ENCODE data around the gene XYLT1. TPM values are rescaled to one million over a fixed set of nuclear protein-coding genes. Genes with fewer than 3 reads are reported as not detected.
"Not testable (repeated sequence)": the region's sequence is repeated elsewhere in the genome, so short reads cannot be mapped to it uniquely, and the experiment has no call there.

Gene XYLT1
- polyA plus RNA-seq, 1 donor: 5.5 TPM

GRCh38 chr16:17432901-17433576, 37.7 kb downstream of the XYLT1 start:
- no peak for DNase-seq (ENCODE audit: low read depth)

GRCh38 chr16:17431968-17432625, 38.7 kb downstream of the XYLT1 start:
- DNase-seq (ENCODE audit: low read depth): no peak

- no peak for DNase-seq (ENCODE audit: low read depth)
Measured at GRCh38 chr16:17431012-17431411, 39.7 kb downstream of the XYLT1 start.

GRCh38 chr16:17426451-17426850, 44.3 kb downstream of the XYLT1 start:
- no peak for DNase-seq (ENCODE audit: low read depth)

- no peak for DNase-seq (ENCODE audit: low read depth)
Measured at GRCh38 chr16:17424771-17425170, 46.0 kb downstream of the XYLT1 start.

- DNase-seq (ENCODE audit: low read depth): no peak
Measured at GRCh38 chr16:17423221-17423620, 47.5 kb downstream of the XYLT1 start.

GRCh38 chr16:17420816-17421215, 49.9 kb downstream of the XYLT1 start:
- no peak for DNase-seq (ENCODE audit: low read depth)

- no peak for DNase-seq (ENCODE audit: low read depth)
Measured at GRCh38 chr16:17419266-17419665, 51.5 kb downstream of the XYLT1 start.

GRCh38 chr16:17417740-17418139, 53.0 kb downstream of the XYLT1 start:
- no peak for DNase-seq (ENCODE audit: low read depth)

GRCh38 chr16:17416461-17417311, 54.1 kb downstream of the XYLT1 start:
- no peak for DNase-seq (ENCODE audit: low read depth)

GRCh38 chr16:17414916-17415315, 55.8 kb downstream of the XYLT1 start:
- DNase-seq (ENCODE audit: low read depth): no peak

- DNase-seq (ENCODE audit: low read depth): no peak
Measured at GRCh38 chr16:17414421-17414820, 56.3 kb downstream of the XYLT1 start.

- no peak for DNase-seq (ENCODE audit: low read depth)
Measured at GRCh38 chr16:17413508-17413907, 57.3 kb downstream of the XYLT1 start.

GRCh38 chr16:17412791-17413190, 58.0 kb downstream of the XYLT1 start:
- DNase-seq (ENCODE audit: low read depth): no peak

GRCh38 chr16:17412221-17412620, 58.5 kb downstream of the XYLT1 start:
- no peak for DNase-seq (ENCODE audit: low read depth)

GRCh38 chr16:17411263-17411662, 59.5 kb downstream of the XYLT1 start:
- DNase-seq (ENCODE audit: low read depth): no peak

GRCh38 chr16:17410316-17410715, 60.4 kb downstream of the XYLT1 start:
- not testable (repeated sequence) for DNase-seq (ENCODE audit: low read depth)

GRCh38 chr16:17409894-17410293, 60.9 kb downstream of the XYLT1 start:
- DNase-seq (ENCODE audit: low read depth): no peak

- no peak for DNase-seq (ENCODE audit: low read depth)
Measured at GRCh38 chr16:17408955-17409441, 61.8 kb downstream of the XYLT1 start.

- DNase-seq (ENCODE audit: low read depth): no peak
Measured at GRCh38 chr16:17408296-17408695, 62.5 kb downstream of the XYLT1 start.

GRCh38 chr16:17407321-17407720, 63.4 kb downstream of the XYLT1 start:
- DNase-seq (ENCODE audit: low read depth): no peak

- DNase-seq (ENCODE audit: low read depth): no peak
Measured at GRCh38 chr16:17404941-17405689, 65.6 kb downstream of the XYLT1 start.

All from forelimb muscle (tissue), 1 donor.